Liver (tissue), 9 donors: ENCODE data around the gene CDKN2C. TPM values are rescaled to one million over a fixed set of nuclear protein-coding genes. Genes with fewer than 3 reads are reported as not detected.

Experiments
- DNase-seq: peaks from one replicate; pipeline ENCODE4 v3.0.0-alpha.2; 2017; ENCODE audit warnings: low spot score
- H3K27ac ChIP-seq, 2 donors: one replicate each; pipeline ENCODE4 v1.7.0; 2013; ENCODE audit warnings: inconsistent platforms in 2 of 2, low read length in 2 of 2, control low read depth in 1 of 2, low read depth in 1 of 2, mild to moderate bottlenecking in 1 of 2
- H3K27me3 ChIP-seq, 4 donors: one replicate each; pipeline versions ENCODE4 v1.6.1 to v1.7.0; 2013; ENCODE audit warnings: low read length in 3 of 4, inconsistent platforms in 1 of 4, mild to moderate bottlenecking in 1 of 4, moderate library complexity in 1 of 4; ENCODE audit not compliant: control insufficient read depth in 4 of 4, insufficient read depth in 4 of 4
- H3K36me3 ChIP-seq, 4 donors: one replicate each; pipeline versions ENCODE4 v1.6.1 to v1.7.0; 2013; ENCODE audit warnings: low read length in 3 of 4, mild to moderate bottlenecking in 3 of 4, low read depth in 1 of 4, moderate library complexity in 1 of 4; ENCODE audit not compliant: control insufficient read depth in 4 of 4, insufficient read depth in 3 of 4
- H3K4me1 ChIP-seq, 4 donors: one replicate each; pipeline versions ENCODE4 v1.6.1 to v1.7.0; 2013; ENCODE audit warnings: low read length in 3 of 4, mild to moderate bottlenecking in 3 of 4, moderate library complexity in 1 of 4; ENCODE audit not compliant: control insufficient read depth in 4 of 4, insufficient read depth in 4 of 4
- H3K4me3 ChIP-seq, 3 donors: one replicate each; pipeline versions ENCODE4 v1.6.1 to v1.7.0; 2013; ENCODE audit warnings: low read length in 3 of 3, control low read depth in 1 of 3, low read depth in 1 of 3, mild to moderate bottlenecking in 1 of 3
- H3K9ac ChIP-seq, 2 donors: one replicate each; pipeline ENCODE4 v1.7.0; 2013; ENCODE audit warnings: low read length in 2 of 2, mild to moderate bottlenecking in 2 of 2, moderate library complexity in 2 of 2, control low read depth in 1 of 2, low read depth in 1 of 2
- H3K9me3 ChIP-seq, 4 donors: one replicate each; pipeline versions ENCODE4 v1.6.1 to v1.7.0; 2013; ENCODE audit warnings: low read length in 3 of 4; ENCODE audit not compliant: control insufficient read depth in 4 of 4
- ATF3 ChIP-seq: IDR thresholded peaks from 2 replicates; pipeline ENCODE4 v1.6.1; 2016; ENCODE audit warnings: antibody characterized with exemption
- EGR1 ChIP-seq, 2 donors: IDR thresholded peaks; 2 replicates each; pipeline ENCODE4 v1.6.1; 2016 to 2018; ENCODE audit warnings: antibody characterized with exemption in 2 of 2, low read depth in 2 of 2
- FOXA1 ChIP-seq: IDR thresholded peaks from 2 replicates; pipeline ENCODE4 v1.6.1; 2016; ENCODE audit warnings: antibody characterized with exemption
- FOXA2 ChIP-seq: IDR thresholded peaks from 2 replicates; pipeline ENCODE4 v1.6.1; 2016; ENCODE audit warnings: antibody characterized with exemption
- GABPA ChIP-seq, 2 donors: IDR thresholded peaks in 1 of 2; conservative IDR thresholded peaks in 1 of 2; 2 replicates each; pipeline ENCODE4 v1.6.1; 2016; ENCODE audit warnings: antibody characterized with exemption in 2 of 2, mild to moderate bottlenecking in 1 of 2, moderate library complexity in 1 of 2
- HNF4A ChIP-seq, 2 donors: conservative IDR thresholded peaks; 2 replicates each; pipeline ENCODE4 v1.6.1; 2016; ENCODE audit warnings: antibody characterized with exemption in 2 of 2, mild to moderate bottlenecking in 2 of 2
- HNF4G ChIP-seq: IDR thresholded peaks from 2 replicates; pipeline ENCODE4 v1.6.1; 2016; ENCODE audit warnings: antibody characterized with exemption
- JUND ChIP-seq, 2 donors: IDR thresholded peaks; 2 replicates each; pipeline ENCODE4 v1.6.1; 2016; ENCODE audit warnings: antibody characterized with exemption in 2 of 2
- MAX ChIP-seq: IDR thresholded peaks from 2 replicates; pipeline ENCODE4 v1.6.1; 2016; ENCODE audit warnings: antibody characterized with exemption
- NR2F2 ChIP-seq: IDR thresholded peaks from 2 replicates; pipeline ENCODE4 v1.6.1; 2016; ENCODE audit warnings: antibody characterized with exemption
- RAD21 ChIP-seq, 2 donors: IDR thresholded peaks; 2 replicates each; pipeline ENCODE4 v1.6.1; 2016; ENCODE audit warnings: antibody characterized with exemption in 2 of 2, mild to moderate bottlenecking in 2 of 2
- REST ChIP-seq: IDR thresholded peaks from 2 replicates; pipeline ENCODE4 v1.6.1; 2016; ENCODE audit warnings: antibody characterized with exemption, mild to moderate bottlenecking
- RXRA ChIP-seq, 2 donors: IDR thresholded peaks; 2 replicates each; pipeline ENCODE4 v1.6.1; 2017 to 2018; ENCODE audit warnings: antibody characterized with exemption in 2 of 2, mild to moderate bottlenecking in 1 of 2
- SP1 ChIP-seq: IDR thresholded peaks from 2 replicates; pipeline ENCODE4 v1.6.1; 2018; ENCODE audit warnings: antibody characterized with exemption, mild to moderate bottlenecking
- TAF1 ChIP-seq: conservative IDR thresholded peaks from 2 replicates; pipeline ENCODE4 v1.6.1; 2016; ENCODE audit warnings: antibody characterized with exemption, mild to moderate bottlenecking
- YY1 ChIP-seq: IDR thresholded peaks from 2 replicates; pipeline ENCODE4 v1.6.1; 2016; ENCODE audit warnings: antibody characterized with exemption, mild to moderate bottlenecking
- WGBS: extraction: QIAGEN DNeasy Blood & Tissue Kit; methylation state at CpG from one replicate; pipeline ENCODE4 v1.1.7; 2013; 5-methylcytosine and 5-hydroxymethylcytosine counted together
- polyA plus RNA-seq, 2 donors: library from polyadenylated mRNA; stranded (reverse) in 1 of 2; unstranded in 1 of 2; fragments of 200-250 nt in 1 of 2; fragments of >200 nt in 1 of 2; fragmentation: Nextera tagmentation in 1 of 2; extraction: Ambion mirVana in 1 of 2; gene quantifications; one replicate each; pipeline versions ENCODE4 v1.2.1 to v1.2.3, GENCODE V29; 2013 to 2015
- total RNA-seq, 2 donors: library from RNA; depleted of rRNA; stranded (reverse); fragments of >200 nt; gene quantifications; one replicate each; pipeline ENCODE4 v1.2.3, GENCODE V29; 2014
- TF ChIP-seq, protein P1 (sequence below): IDR thresholded peaks from 2 replicates; pipeline ENCODE4 v1.6.1; 2016; ENCODE audit warnings: antibody characterized with exemption
- TF ChIP-seq, protein P2 (sequence below): fragments of 150-350 bp; IDR thresholded peaks from 2 replicates; pipeline ENCODE4 v1.5.1; 2017; ENCODE audit warnings: improper control_type of control experiment, low read depth, low read length; ENCODE audit not compliant: missing input control
- donor health status: healthy.
- donor health status: healthy.
- donor health status: healthy.
- donor health status: healthy.
- donor health status: healthy.

CDKN2C gene
- total and polyA plus RNA-seq, 4 donors, result 1.9 to 27.4 (median 4.2) TPM

DNA sequence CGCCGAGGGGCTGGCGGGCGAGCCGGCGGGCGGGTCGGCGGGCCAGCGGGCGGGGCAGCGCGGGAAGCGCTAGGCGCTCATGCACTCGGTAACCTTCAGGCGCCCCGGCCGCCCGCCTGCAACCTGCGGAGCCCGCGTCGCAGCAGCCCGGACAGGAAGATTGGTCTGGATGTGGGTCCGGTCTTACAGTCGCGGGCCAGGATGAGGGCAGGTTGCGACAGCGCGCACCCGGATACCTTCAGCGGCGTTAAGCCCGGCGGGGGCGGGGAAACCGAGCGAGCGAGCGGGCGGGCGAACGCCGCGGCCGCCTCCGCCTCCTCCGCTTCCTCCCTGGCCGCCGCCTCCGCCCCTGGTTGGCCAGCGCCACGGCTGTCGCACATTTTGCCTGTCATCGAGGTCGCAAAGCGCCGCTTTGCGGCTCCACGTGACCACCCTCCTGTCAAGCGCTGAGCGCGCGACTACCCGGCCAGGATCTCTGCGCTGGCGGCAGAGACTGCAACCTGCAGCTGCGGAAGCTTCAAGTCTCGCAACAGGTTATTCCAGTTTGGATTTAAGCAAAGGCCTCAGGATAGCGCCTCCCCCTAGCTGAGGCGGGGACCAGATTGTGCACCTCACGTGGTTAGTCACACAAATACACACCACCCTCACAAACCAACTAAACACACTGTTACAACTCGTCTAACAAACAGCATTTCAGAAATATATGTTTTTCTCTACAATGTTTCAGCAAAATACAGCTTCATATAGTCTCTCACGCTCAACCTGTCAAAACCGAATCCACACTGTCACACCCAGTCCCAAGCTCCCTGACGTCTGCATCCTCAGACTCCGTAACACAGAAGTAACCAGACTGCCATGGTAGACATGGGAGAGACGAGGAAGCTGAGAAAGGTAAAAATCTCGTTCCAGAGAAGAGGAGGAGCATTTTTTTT lies 9.9 kb upstream of the CDKN2C start, which contains the start of gene FAF1:
Gene FAF1, minus strand, starts transcription at position 355 of the 932 bp plus-strand sequence. CDS start 456 bp downstream, outside the sequence.
- peak within 1 kb of the TSS; percentile 94 to 99 (median 97) for H3K4me3 ChIP-seq
- H3K9ac ChIP-seq, result peak within 1 kb of the TSS; percentile 77 to 89
- H3K36me3 ChIP-seq, result no peaks in the 10 kb centered on the region
- no peaks in the 10 kb centered on the region for H3K9me3 ChIP-seq
- peak within 1 kb of the TSS; percentile 81 to 87 for H3K27ac ChIP-seq
- peaks cover 6 to 13% (median 9%) of the 10 kb centered on the region in 4 donors for H3K4me1 ChIP-seq
- no peaks in the 10 kb centered on the region for H3K27me3 ChIP-seq
- DNase-seq, result peak; percentile 97
- TF ChIP-seq, protein P1, sequence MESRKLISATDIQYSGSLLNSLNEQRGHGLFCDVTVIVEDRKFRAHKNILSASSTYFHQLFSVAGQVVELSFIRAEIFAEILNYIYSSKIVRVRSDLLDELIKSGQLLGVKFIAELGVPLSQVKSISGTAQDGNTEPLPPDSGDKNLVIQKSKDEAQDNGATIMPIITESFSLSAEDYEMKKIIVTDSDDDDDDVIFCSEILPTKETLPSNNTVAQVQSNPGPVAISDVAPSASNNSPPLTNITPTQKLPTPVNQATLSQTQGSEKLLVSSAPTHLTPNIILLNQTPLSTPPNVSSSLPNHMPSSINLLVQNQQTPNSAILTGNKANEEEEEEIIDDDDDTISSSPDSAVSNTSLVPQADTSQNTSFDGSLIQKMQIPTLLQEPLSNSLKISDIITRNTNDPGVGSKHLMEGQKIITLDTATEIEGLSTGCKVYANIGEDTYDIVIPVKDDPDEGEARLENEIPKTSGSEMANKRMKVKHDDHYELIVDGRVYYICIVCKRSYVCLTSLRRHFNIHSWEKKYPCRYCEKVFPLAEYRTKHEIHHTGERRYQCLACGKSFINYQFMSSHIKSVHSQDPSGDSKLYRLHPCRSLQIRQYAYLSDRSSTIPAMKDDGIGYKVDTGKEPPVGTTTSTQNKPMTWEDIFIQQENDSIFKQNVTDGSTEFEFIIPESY, result peak; percentile 72
- TF ChIP-seq NR2F2 (no peak), YY1 (peak; percentile 71), MAX (peak; percentile 81), GABPA (IDR thresholded peaks at IDR 0.05 in 1 of 2, conservative IDR thresholded peaks at IDR 0.05 in 1 of 2) (peak in 1 of 2 donors; percentile 81), EGR1 (IDR thresholded peaks at IDR 0.05; ENCODE audit: low read depth in 2 of 2) (peak; percentile 42 to 93), FOXA1 (peak; percentile 67), JUND (IDR thresholded peaks at IDR 0.05) (no peak), TAF1 (peak; percentile 67), RAD21 (IDR thresholded peaks at IDR 0.05) (peak; percentile 21 to 47), HNF4A (conservative IDR thresholded peaks at IDR 0.05) (peak in 1 of 2 donors; percentile 26), REST (no peak), RXRA (IDR thresholded peaks at IDR 0.05) (peak; percentile 47 to 76), ATF3 (no peak), SP1 (peak; percentile 74), FOXA2 (peak; percentile 23), HNF4G (no peak)
- TF ChIP-seq, protein P2, sequence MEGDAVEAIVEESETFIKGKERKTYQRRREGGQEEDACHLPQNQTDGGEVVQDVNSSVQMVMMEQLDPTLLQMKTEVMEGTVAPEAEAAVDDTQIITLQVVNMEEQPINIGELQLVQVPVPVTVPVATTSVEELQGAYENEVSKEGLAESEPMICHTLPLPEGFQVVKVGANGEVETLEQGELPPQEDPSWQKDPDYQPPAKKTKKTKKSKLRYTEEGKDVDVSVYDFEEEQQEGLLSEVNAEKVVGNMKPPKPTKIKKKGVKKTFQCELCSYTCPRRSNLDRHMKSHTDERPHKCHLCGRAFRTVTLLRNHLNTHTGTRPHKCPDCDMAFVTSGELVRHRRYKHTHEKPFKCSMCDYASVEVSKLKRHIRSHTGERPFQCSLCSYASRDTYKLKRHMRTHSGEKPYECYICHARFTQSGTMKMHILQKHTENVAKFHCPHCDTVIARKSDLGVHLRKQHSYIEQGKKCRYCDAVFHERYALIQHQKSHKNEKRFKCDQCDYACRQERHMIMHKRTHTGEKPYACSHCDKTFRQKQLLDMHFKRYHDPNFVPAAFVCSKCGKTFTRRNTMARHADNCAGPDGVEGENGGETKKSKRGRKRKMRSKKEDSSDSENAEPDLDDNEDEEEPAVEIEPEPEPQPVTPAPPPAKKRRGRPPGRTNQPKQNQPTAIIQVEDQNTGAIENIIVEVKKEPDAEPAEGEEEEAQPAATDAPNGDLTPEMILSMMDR, result peak; percentile 20
- under 1% methylated on average over 80 of the region's 80 CpGs for WGBS
